ENCODE results near the gene ZC3H18.
A peak's percentile ranks its signal among the peaks of the same experiment; 100 is the strongest.

Gene ZC3H18

DNA sequence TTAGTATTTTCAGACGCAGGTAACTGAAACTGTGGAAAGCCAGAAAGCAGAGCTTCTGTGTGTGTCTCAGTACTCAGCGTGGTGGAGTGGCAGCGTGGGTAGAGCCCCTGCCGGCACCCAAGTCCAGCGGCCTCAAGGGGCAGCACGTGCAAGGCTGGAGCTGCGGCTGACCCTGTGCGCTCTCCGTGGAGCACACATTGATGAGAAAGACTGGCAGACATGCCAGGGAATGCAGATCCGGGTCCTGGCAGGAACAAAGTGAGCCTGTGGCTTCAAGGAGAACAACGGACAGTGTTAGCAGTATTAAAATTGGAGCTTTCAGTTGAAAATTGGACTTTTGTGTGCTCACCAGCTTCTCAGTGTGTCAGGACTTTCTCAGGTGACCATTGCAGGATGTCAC lies 23.3 kb downstream of the ZC3H18 start:
- Histone ChIP-seq H2AFZ (ENCODE audit: low read depth) (no peak overlapping the region), H3K4me1 (ENCODE audit: low read depth, poor library complexity, severe bottlenecking) (peaks cover 32% of the 10 kb centered on the region), H3K79me2 (ENCODE audit: insufficient read depth, low read depth) (peaks cover 25% of the 10 kb centered on the region; the same call in 1 of the 2 replicates), H3K27ac (no peak overlapping the region), H4K20me1 (ENCODE audit: insufficient read depth) (no peaks in the 10 kb centered on the region), H3K4me2 (no peak overlapping the region), H3K27me3 (ENCODE audit: insufficient read depth, low read depth) (no peaks in the 10 kb centered on the region), H3K9ac (no peak overlapping the region), H3K4me3 (IDR thresholded peaks at IDR 0.05; ENCODE audit: insufficient read depth, low read depth, low read length) (no peak overlapping the region), H3K36me3 (ENCODE audit: insufficient read depth) (no peaks in the 10 kb centered on the region)
- TF ChIP-seq, protein P1, sequence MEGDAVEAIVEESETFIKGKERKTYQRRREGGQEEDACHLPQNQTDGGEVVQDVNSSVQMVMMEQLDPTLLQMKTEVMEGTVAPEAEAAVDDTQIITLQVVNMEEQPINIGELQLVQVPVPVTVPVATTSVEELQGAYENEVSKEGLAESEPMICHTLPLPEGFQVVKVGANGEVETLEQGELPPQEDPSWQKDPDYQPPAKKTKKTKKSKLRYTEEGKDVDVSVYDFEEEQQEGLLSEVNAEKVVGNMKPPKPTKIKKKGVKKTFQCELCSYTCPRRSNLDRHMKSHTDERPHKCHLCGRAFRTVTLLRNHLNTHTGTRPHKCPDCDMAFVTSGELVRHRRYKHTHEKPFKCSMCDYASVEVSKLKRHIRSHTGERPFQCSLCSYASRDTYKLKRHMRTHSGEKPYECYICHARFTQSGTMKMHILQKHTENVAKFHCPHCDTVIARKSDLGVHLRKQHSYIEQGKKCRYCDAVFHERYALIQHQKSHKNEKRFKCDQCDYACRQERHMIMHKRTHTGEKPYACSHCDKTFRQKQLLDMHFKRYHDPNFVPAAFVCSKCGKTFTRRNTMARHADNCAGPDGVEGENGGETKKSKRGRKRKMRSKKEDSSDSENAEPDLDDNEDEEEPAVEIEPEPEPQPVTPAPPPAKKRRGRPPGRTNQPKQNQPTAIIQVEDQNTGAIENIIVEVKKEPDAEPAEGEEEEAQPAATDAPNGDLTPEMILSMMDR (conservative IDR thresholded peaks at IDR 0.05; ENCODE audit: low read depth, low read length) = no peak

DNA sequence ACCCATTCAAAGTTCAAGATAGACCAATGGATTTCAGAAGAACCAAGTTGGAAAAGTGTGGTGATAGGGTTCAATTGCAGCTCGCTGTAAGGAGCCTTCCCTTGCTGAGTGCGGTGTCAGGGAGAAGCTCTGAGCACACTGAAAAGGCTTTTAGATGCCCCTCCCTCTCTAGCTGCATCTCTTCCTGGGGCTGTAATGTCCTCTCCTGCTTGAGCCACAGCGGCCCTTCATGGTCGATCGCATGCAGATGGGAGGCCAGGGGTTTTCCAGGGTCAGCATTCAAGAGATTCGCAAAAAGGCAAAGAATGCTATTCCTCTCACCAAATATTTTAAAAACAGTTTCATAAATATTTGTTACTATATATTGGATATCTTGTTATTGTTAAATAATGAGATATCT lies 23.7 kb downstream of the ZC3H18 start:
- Histone ChIP-seq H3K4me3 (IDR thresholded peaks at IDR 0.05; ENCODE audit: insufficient read depth, low read depth, low read length) (no peak overlapping the region), H3K4me2 (no peak overlapping the region), H3K27ac (no peak overlapping the region), H3K79me2 (ENCODE audit: insufficient read depth, low read depth) (peaks cover 25% of the 10 kb centered on the region; the same call in 1 of the 2 replicates), H3K4me1 (ENCODE audit: low read depth, poor library complexity, severe bottlenecking) (peaks cover 37% of the 10 kb centered on the region), H2AFZ (ENCODE audit: low read depth) (no peak overlapping the region), H3K36me3 (ENCODE audit: insufficient read depth) (no peaks in the 10 kb centered on the region), H4K20me1 (ENCODE audit: insufficient read depth) (no peaks in the 10 kb centered on the region), H3K9ac (no peak overlapping the region), H3K27me3 (ENCODE audit: insufficient read depth, low read depth) (no peaks in the 10 kb centered on the region)
- TF ChIP-seq, protein P1 (conservative IDR thresholded peaks at IDR 0.05; ENCODE audit: low read depth, low read length) = no peak

DNA sequence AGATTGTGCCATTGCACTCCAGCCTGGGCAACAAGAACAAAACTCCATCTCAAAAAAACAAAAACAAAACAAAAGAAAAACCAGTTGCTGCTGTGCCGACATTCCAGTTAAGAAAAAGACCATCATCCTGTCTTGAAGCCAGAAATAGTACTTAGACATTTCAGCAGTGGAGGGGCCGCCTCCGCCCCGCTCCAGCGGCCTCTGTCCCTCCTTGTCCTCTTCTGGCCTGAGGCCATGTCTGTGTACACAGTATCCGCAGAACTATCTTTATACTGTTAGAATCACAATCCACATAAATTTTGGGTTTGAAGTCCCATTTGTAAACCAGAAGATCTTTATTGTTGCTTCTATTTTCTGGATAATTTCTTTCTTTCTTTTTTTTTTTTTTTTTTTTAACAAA lies 24.9 kb downstream of the ZC3H18 start:
- no peak overlapping the region for H2AFZ ChIP-seq (ENCODE audit: low read depth)

DNA sequence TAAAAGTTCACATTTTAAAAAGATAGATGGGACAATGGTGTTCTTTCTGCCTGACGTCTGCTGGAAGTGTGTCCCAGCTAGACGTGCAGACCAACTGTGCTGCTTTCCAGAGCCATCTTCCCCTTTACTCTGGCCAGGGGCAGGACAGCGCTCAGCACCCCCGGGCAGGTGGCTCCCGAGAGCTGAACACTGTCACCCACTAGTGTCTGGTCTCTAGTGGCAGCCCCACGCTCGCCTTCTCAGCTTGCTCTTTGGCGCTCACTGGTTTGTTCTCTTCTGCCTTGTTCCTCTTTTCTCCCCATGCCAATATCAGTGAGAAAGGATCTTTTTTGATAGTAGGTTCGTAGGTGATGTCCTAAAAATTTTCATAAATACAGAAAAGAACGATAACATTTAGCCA lies 25.7 kb downstream of the ZC3H18 start:
- Histone ChIP-seq H3K27ac (peak overlapping the region; percentile 73; the same call in 1 of the 2 replicates), H2AFZ (ENCODE audit: low read depth) (no peak overlapping the region), H3K4me1 (ENCODE audit: low read depth, poor library complexity, severe bottlenecking) (peaks cover 38% of the 10 kb centered on the region), H3K27me3 (ENCODE audit: insufficient read depth, low read depth) (no peaks in the 10 kb centered on the region), H4K20me1 (ENCODE audit: insufficient read depth) (no peaks in the 10 kb centered on the region), H3K79me2 (ENCODE audit: insufficient read depth, low read depth) (peaks cover 25% of the 10 kb centered on the region; the same call in 1 of the 2 replicates), H3K36me3 (ENCODE audit: insufficient read depth) (no peaks in the 10 kb centered on the region; the same call in 1 of the 2 replicates), H3K9ac (no peak overlapping the region), H3K4me3 (IDR thresholded peaks at IDR 0.05; ENCODE audit: insufficient read depth, low read depth, low read length) (no peak overlapping the region), H3K4me2 (peak overlapping the region; percentile 52; the same call in 1 of the 2 replicates)
- TF ChIP-seq, protein P1 (conservative IDR thresholded peaks at IDR 0.05; ENCODE audit: low read depth, low read length) = no peak

More for the DNA sequence above, 24.9 kb downstream of the ZC3H18 start:
- H3K4me3 ChIP-seq (IDR thresholded peaks at IDR 0.05; ENCODE audit: insufficient read depth, low read depth, low read length) = no peak overlapping the region
- no peak overlapping the region for H3K4me2 ChIP-seq
- TF ChIP-seq, protein P1 (conservative IDR thresholded peaks at IDR 0.05; ENCODE audit: low read depth, low read length) = no peak
- H3K27me3 ChIP-seq (ENCODE audit: insufficient read depth, low read depth) = no peaks in the 10 kb centered on the region
- no peak overlapping the region for H3K9ac ChIP-seq
- H3K79me2 ChIP-seq (ENCODE audit: insufficient read depth, low read depth) = peaks cover 25% of the 10 kb centered on the region; the same call in 1 of the 2 replicates
- no peaks in the 10 kb centered on the region for H4K20me1 ChIP-seq (ENCODE audit: insufficient read depth)
- H3K36me3 ChIP-seq (ENCODE audit: insufficient read depth) = no peaks in the 10 kb centered on the region
- H3K27ac ChIP-seq = no peak overlapping the region
- peaks cover 38% of the 10 kb centered on the region for H3K4me1 ChIP-seq (ENCODE audit: low read depth, poor library complexity, severe bottlenecking)

Measured in KMS-11 (cell line).